ENCODE results near the gene IQCK.

DNA sequence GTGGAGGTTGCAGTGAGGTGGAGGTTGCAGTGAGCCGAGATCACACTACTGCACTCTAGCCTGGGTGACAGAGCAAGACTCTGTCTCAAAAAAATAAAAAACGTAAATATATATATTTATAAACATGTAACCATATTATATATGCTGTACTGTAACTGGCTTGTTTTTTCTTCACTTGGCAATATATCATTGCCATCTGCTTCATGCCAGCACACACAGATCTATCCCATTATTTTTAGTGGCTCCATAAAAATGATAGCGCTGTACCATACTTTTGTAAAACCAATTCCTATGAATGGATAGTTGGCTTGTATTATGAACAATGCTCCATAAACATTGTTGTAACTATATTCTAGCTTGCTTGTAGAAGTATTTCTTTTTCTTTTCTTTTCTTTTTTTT is 117.1 kb downstream of the IQCK start:
- TF ChIP-seq ARNT (IDR thresholded peaks at IDR 0.05) (no peak), HDGF (IDR thresholded peaks at IDR 0.05; ENCODE audit: borderline replicate concordance) (no peak), NFRKB (IDR thresholded peaks at IDR 0.05) (no peak), BHLHE40 (IDR thresholded peaks at IDR 0.05; ENCODE audit: borderline replicate concordance) (no peak), TARDBP (IDR thresholded peaks at IDR 0.05) (no peak), SP1 (IDR thresholded peaks at IDR 0.05) (no peak), FOXA1 (IDR thresholded peaks at IDR 0.05) (no peak), L3MBTL2 (conservative IDR thresholded peaks at IDR 0.05) (no peak), FOXK2 (IDR thresholded peaks at IDR 0.05) (no peak)
- TF ChIP-seq, protein P1, sequence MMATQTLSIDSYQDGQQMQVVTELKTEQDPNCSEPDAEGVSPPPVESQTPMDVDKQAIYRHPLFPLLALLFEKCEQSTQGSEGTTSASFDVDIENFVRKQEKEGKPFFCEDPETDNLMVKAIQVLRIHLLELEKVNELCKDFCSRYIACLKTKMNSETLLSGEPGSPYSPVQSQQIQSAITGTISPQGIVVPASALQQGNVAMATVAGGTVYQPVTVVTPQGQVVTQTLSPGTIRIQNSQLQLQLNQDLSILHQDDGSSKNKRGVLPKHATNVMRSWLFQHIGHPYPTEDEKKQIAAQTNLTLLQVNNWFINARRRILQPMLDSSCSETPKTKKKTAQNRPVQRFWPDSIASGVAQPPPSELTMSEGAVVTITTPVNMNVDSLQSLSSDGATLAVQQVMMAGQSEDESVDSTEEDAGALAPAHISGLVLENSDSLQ (IDR thresholded peaks at IDR 0.05), result no peak
